ENCODE results near the gene SOCS3. TPM values are rescaled to one million over a fixed set of nuclear protein-coding genes. Genes with fewer than 3 reads are reported as not detected.
A peak's percentile ranks its signal among the peaks of the same experiment; 100 is the strongest.

The SOCS3 gene
- polyA plus RNA-seq, 2 of the 4 experiments (the other 2 are of a cell fraction): 13.5 to 14.7 TPM

DNA sequence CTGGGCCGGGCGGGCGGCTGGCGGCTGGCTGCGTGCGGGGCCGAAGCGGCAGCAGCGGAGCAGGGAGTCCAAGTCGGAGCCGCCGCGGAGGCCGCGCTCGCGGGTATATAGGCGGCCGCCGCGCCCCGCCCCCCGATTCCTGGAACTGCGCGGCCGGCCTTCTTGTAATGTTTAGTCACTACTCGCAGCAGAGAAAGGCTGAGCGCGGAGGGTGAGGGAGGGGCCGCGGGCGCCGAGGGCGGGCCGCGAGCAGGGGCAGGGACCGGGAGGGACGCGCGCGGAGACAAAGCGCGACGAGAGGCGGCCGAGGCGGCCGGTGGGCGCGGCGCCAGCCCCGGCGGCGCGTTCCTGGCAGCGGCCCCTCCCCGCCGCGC lies at the start of gene SOCS3 (continued):
- TF ChIP-seq, protein P1, sequence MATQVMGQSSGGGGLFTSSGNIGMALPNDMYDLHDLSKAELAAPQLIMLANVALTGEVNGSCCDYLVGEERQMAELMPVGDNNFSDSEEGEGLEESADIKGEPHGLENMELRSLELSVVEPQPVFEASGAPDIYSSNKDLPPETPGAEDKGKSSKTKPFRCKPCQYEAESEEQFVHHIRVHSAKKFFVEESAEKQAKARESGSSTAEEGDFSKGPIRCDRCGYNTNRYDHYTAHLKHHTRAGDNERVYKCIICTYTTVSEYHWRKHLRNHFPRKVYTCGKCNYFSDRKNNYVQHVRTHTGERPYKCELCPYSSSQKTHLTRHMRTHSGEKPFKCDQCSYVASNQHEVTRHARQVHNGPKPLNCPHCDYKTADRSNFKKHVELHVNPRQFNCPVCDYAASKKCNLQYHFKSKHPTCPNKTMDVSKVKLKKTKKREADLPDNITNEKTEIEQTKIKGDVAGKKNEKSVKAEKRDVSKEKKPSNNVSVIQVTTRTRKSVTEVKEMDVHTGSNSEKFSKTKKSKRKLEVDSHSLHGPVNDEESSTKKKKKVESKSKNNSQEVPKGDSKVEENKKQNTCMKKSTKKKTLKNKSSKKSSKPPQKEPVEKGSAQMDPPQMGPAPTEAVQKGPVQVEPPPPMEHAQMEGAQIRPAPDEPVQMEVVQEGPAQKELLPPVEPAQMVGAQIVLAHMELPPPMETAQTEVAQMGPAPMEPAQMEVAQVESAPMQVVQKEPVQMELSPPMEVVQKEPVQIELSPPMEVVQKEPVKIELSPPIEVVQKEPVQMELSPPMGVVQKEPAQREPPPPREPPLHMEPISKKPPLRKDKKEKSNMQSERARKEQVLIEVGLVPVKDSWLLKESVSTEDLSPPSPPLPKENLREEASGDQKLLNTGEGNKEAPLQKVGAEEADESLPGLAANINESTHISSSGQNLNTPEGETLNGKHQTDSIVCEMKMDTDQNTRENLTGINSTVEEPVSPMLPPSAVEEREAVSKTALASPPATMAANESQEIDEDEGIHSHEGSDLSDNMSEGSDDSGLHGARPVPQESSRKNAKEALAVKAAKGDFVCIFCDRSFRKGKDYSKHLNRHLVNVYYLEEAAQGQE (IDR thresholded peaks at IDR 0.05): peak; percentile 31; the same call in 1 of the 2 replicates
- TF ChIP-seq MAZ (IDR thresholded peaks at IDR 0.05; ENCODE audit: borderline replicate concordance, low read depth, low read length) (no peak; the same call in 1 of the 2 replicates), TFCP2L1 (CRISPR knock-in tag; IDR thresholded peaks at IDR 0.05) (no peak), FOXS1 (CRISPR knock-in tag; IDR thresholded peaks at IDR 0.05) (no peak), EHMT2 (IDR thresholded peaks at IDR 0.05; ENCODE audit: low read depth) (no peak), FOSL2 (IDR thresholded peaks at IDR 0.05) (no peak), FOSL2 (CRISPR knock-in tag; IDR thresholded peaks at IDR 0.05) (peak; percentile 57), RNF2 (IDR thresholded peaks at IDR 0.05; ENCODE audit: borderline replicate concordance, low read depth) (no peak), ZC3H11A (IDR thresholded peaks at IDR 0.05) (no peak), HEYL (CRISPR knock-in tag; IDR thresholded peaks at IDR 0.05) (no peak), CHD2 (IDR thresholded peaks at IDR 0.05; ENCODE audit: low read length, partially characterized antibody) (peak; percentile 24), ESRRA (IDR thresholded peaks at IDR 0.05; ENCODE audit: borderline replicate concordance, low read length) (no peak), CHD4 (IDR thresholded peaks at IDR 0.05; ENCODE audit: borderline replicate concordance) (no peak), EP300 (IDR thresholded peaks at IDR 0.05) (peak in 1 of 2 experiments; percentile 35; a peak in 1 of 5 replicates), KDM1A (IDR thresholded peaks at IDR 0.05; ENCODE audit: low read depth) (no peak), NPAS2 (CRISPR knock-in tag; IDR thresholded peaks at IDR 0.05; ENCODE audit: borderline replicate concordance) (no peak), CBX8 (IDR thresholded peaks at IDR 0.05) (no peak), MAFK (IDR thresholded peaks at IDR 0.05; ENCODE audit: partially characterized antibody) (no peak), POLR2AphosphoS2 (conservative IDR thresholded peaks at IDR 0.05; ENCODE audit: low read length) (no peak), POLR2A (IDR thresholded peaks at IDR 0.05; ENCODE audit: low read length) (peak; percentile 96), HOXA7 (CRISPR knock-in tag; IDR thresholded peaks at IDR 0.05) (no peak), EHF (CRISPR knock-in tag; IDR thresholded peaks at IDR 0.05) (no peak), HOXB5 (CRISPR knock-in tag; IDR thresholded peaks at IDR 0.05) (0 out of 2 replicates have a peak, but pooled peaks have one; percentile 51), SMC3 (IDR thresholded peaks at IDR 0.05) (0 out of 3 replicates have a peak, but pooled peaks have one; percentile 30), JUN (IDR thresholded peaks at IDR 0.05) (peak; percentile 92 to 99; a peak in 4 of 5 replicates), CEBPB (IDR thresholded peaks at IDR 0.05) (no peak)
- TF ChIP-seq, protein P2, sequence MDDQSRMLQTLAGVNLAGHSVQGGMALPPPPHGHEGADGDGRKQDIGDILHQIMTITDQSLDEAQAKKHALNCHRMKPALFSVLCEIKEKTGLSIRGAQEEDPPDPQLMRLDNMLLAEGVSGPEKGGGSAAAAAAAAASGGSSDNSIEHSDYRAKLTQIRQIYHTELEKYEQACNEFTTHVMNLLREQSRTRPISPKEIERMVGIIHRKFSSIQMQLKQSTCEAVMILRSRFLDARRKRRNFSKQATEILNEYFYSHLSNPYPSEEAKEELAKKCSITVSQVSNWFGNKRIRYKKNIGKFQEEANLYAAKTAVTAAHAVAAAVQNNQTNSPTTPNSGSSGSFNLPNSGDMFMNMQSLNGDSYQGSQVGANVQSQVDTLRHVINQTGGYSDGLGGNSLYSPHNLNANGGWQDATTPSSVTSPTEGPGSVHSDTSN (IDR thresholded peaks at IDR 0.05): no peak
- TF ChIP-seq, protein P3, sequence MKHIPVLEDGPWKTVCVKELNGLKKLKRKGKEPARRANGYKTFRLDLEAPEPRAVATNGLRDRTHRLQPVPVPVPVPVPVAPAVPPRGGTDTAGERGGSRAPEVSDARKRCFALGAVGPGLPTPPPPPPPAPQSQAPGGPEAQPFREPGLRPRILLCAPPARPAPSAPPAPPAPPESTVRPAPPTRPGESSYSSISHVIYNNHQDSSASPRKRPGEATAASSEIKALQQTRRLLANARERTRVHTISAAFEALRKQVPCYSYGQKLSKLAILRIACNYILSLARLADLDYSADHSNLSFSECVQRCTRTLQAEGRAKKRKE (CRISPR knock-in tag; IDR thresholded peaks at IDR 0.05; ENCODE audit: low read depth): no peak
- TF ChIP-seq, protein P4, sequence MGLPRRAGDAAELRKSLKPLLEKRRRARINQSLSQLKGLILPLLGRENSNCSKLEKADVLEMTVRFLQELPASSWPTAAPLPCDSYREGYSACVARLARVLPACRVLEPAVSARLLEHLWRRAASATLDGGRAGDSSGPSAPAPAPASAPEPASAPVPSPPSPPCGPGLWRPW (IDR thresholded peaks at IDR 0.05): no peak

Measured in A549 (cell line).